CD4-positive, CD25-positive, alpha-beta regulatory T cell (primary cell): ENCODE results near the gene RNF125. TPM values are rescaled to one million over a fixed set of nuclear protein-coding genes. Genes with fewer than 3 reads are reported as not detected.

Experiments used
- ATAC-seq, 2 donors: fragments of 150-1000 bp; cut with Tn5 transposase; one replicate each; pipeline ENCODE4 v1.10.0; 2021; ENCODE audit warnings: low read depth in 2 of 2, moderate number of reproducible peaks in 2 of 2, moderate library complexity in 1 of 2
- DNase-seq, 3 donors: peaks; one replicate each; pipeline versions ENCODE4 v3.0.0 to v3.0.0-alpha.2; 2012 to 2022; ENCODE audit warnings: mixed read lengths in 1 of 3
- H3K27ac ChIP-seq: one replicate; pipeline ENCODE4 v1.7.0; 2013; ENCODE audit warnings: mild to moderate bottlenecking, low read length; ENCODE audit not compliant: insufficient read depth, poor library complexity, severe bottlenecking
- H3K27me3 ChIP-seq: one replicate; pipeline ENCODE4 v1.7.0; 2013; ENCODE audit warnings: low read length; ENCODE audit not compliant: control insufficient read depth, insufficient read depth
- H3K36me3 ChIP-seq: one replicate; pipeline ENCODE4 v1.7.0; 2013; ENCODE audit warnings: mild to moderate bottlenecking, low read length, moderate library complexity; ENCODE audit not compliant: control insufficient read depth, insufficient read depth
- H3K4me1 ChIP-seq: 2 replicates; pipeline ENCODE4 v1.7.0; 2013; ENCODE audit warnings: mild to moderate bottlenecking, low read length; ENCODE audit not compliant: insufficient read depth, control insufficient read depth, poor library complexity, severe bottlenecking
- H3K4me3 ChIP-seq: one replicate; pipeline ENCODE4 v1.7.0; 2013; ENCODE audit warnings: low read depth, mild to moderate bottlenecking, low read length, moderate library complexity
- H3K9me3 ChIP-seq, 2 experiments: 1 replicate in 1 of 2; 2 replicates in 1 of 2; pipeline ENCODE4 v1.7.0; 2013; ENCODE audit warnings: low read length in 2 of 2, mild to moderate bottlenecking in 1 of 2, moderate library complexity in 1 of 2; ENCODE audit not compliant: control insufficient read depth in 2 of 2
- H3K27ac Mint-ChIP-seq, 3 donors: one replicate each; pipeline ENCODE4 v1.8.0; 2020 to 2022; ENCODE audit warnings: mild to moderate bottlenecking in 3 of 3, mixed read lengths in 3 of 3, moderate library complexity in 2 of 3
- H3K27me3 Mint-ChIP-seq: one replicate; pipeline ENCODE4 v1.8.0; 2022; ENCODE audit warnings: mild to moderate bottlenecking, mixed read lengths
- H3K36me3 Mint-ChIP-seq: one replicate; pipeline ENCODE4 v1.8.0; 2020; ENCODE audit warnings: mixed read lengths
- H3K4me1 Mint-ChIP-seq, 4 donors: one replicate each; pipeline ENCODE4 v1.8.0; 2020 to 2022; ENCODE audit warnings: mixed read lengths in 4 of 4, mild to moderate bottlenecking in 1 of 4
- H3K4me3 Mint-ChIP-seq, 4 donors: one replicate each; pipeline ENCODE4 v1.8.0; 2020 to 2022; ENCODE audit warnings: mild to moderate bottlenecking in 4 of 4, mixed read lengths in 4 of 4, moderate library complexity in 3 of 4
- H3K9me3 Mint-ChIP-seq, 7 donors: one replicate each; pipeline ENCODE4 v1.8.0; 2020 to 2022; ENCODE audit warnings: mixed read lengths in 7 of 7, mild to moderate bottlenecking in 3 of 7, moderate library complexity in 2 of 7
- polyA plus RNA-seq, 4 donors: library from polyadenylated mRNA; unstranded; fragments of 300-500 nt; fragmentation: Illumina TruSeq; gene quantifications; one replicate each; pipeline ENCODE4 v1.2.3, GENCODE V29; 2021
- total RNA-seq: library from RNA; stranded (reverse); gene quantifications from one replicate; pipeline ENCODE4 v1.2.3, GENCODE V29; 2022

The RNF125 gene
- 81.7 TPM for total RNA-seq
- 10 to 100 TPM; 50.6 to 70.6 (median 61.5) TPM for polyA plus RNA-seq

- Histone ChIP-seq H3K27ac (peak within 1 kb of the TSS; percentile 87), H3K4me3 (peak within 1 kb of the TSS; percentile 93), H3K4me1 (peaks cover 57% of the 10 kb centered on the region), H3K27me3 (no peaks in the 10 kb centered on the region), H3K9me3 (no peaks in the 10 kb centered on the region), H3K36me3 (peaks cover 1% of the 10 kb centered on the region)
- DNase-seq (peak; percentile 73 to 97 (median 92)), ATAC-seq (peak; percentile 79 to 81)
- Mint-ChIP-seq H3K9me3 (no peaks in the 10 kb centered on the region), H3K4me3 (peak within 1 kb of the TSS; percentile 95 to 100 (median 100)), H3K27ac (peak within 1 kb of the TSS; percentile 99), H3K36me3 (peaks cover 4% of the 10 kb centered on the region), H3K4me1 (peaks cover 27 to 62% (median 48%) of the 10 kb centered on the region in 4 donors), H3K27me3 (peaks cover 5% of the 10 kb centered on the region)
Observed at GRCh38 chr18:32018331-32019250, at the start of gene RNF125. RNF125 (plus strand) TSS chr18:32018825; CDS start chr18:32018864, 39 bp downstream.

- H3K4me3 ChIP-seq, result no peak overlapping the region
- no peak for DNase-seq
Observed at GRCh38 chr18:31970617-31971016, 48.0 kb upstream of the RNF125 start.

GRCh38 chr18:31973929-31974546, 44.6 kb upstream of the RNF125 start:
- Mint-ChIP-seq H3K36me3 (peaks cover 4% of the 10 kb centered on the region), H3K27me3 (no peaks in the 10 kb centered on the region), H3K27ac (no peak overlapping the region), H3K9me3 (peaks cover 1 to 37% (median 11%) of the 10 kb centered on the region in 7 donors), H3K4me1 (peaks cover 0 to 6% (median 0%) of the 10 kb centered on the region in 4 donors), H3K4me3 (no peak overlapping the region)
- peaks cover 19 to 52% of the 10 kb centered on the region in 2 experiments for H3K9me3 ChIP-seq
- DNase-seq (no peak), ATAC-seq (no peak)
- H3K27ac ChIP-seq, result no peak overlapping the region
- H3K4me3 ChIP-seq, result no peak overlapping the region
- no peaks in the 10 kb centered on the region for H3K36me3 ChIP-seq
- H3K27me3 ChIP-seq, result no peaks in the 10 kb centered on the region
- H3K4me1 ChIP-seq, result no peaks in the 10 kb centered on the region

More at GRCh38 chr18:31970617-31971016, 48.0 kb upstream of the RNF125 start:
- Mint-ChIP-seq H3K9me3 (peaks cover 0 to 28% (median 6%) of the 10 kb centered on the region in 7 donors), H3K4me3 (no peak overlapping the region), H3K36me3 (peaks cover 4% of the 10 kb centered on the region), H3K27me3 (no peaks in the 10 kb centered on the region), H3K4me1 (no peaks in the 10 kb centered on the region), H3K27ac (no peak overlapping the region)
- no peaks in the 10 kb centered on the region for H3K27me3 ChIP-seq
- no peaks in the 10 kb centered on the region for H3K4me1 ChIP-seq
- H3K27ac ChIP-seq, result no peak overlapping the region
- H3K36me3 ChIP-seq, result no peaks in the 10 kb centered on the region
- H3K9me3 ChIP-seq, result peaks cover 17 to 36% of the 10 kb centered on the region in 2 experiments
- no peak for ATAC-seq

GRCh38 chr18:31976242-31976641, 42.4 kb upstream of the RNF125 start:
- H3K9me3 ChIP-seq, result peaks cover 22 to 54% of the 10 kb centered on the region in 2 experiments
- Mint-ChIP-seq H3K4me1 (peaks cover 0 to 6% (median 0%) of the 10 kb centered on the region in 4 donors), H3K27me3 (no peaks in the 10 kb centered on the region), H3K36me3 (peaks cover 4% of the 10 kb centered on the region), H3K9me3 (peaks cover 1 to 43% (median 12%) of the 10 kb centered on the region in 7 donors), H3K4me3 (no peak overlapping the region), H3K27ac (no peak overlapping the region)
- H3K36me3 ChIP-seq, result no peaks in the 10 kb centered on the region
- no peak overlapping the region for H3K27ac ChIP-seq
- ATAC-seq (no peak), DNase-seq (no peak)
- H3K4me3 ChIP-seq, result no peak overlapping the region
- no peaks in the 10 kb centered on the region for H3K27me3 ChIP-seq
- H3K4me1 ChIP-seq, result no peaks in the 10 kb centered on the region

GRCh38 chr18:31977270-31977872, 41.3 kb upstream of the RNF125 start:
- Mint-ChIP-seq H3K9me3 (peaks cover 1 to 39% (median 12%) of the 10 kb centered on the region in 7 donors), H3K4me3 (no peak overlapping the region), H3K36me3 (peaks cover 4% of the 10 kb centered on the region), H3K27me3 (no peaks in the 10 kb centered on the region), H3K27ac (no peak overlapping the region), H3K4me1 (peaks cover 0 to 7% (median 0%) of the 10 kb centered on the region in 4 donors)
- peak in 1 of 2 donors; percentile 47 for ATAC-seq
- Histone ChIP-seq H3K4me3 (no peak overlapping the region), H3K4me1 (no peaks in the 10 kb centered on the region), H3K27me3 (no peaks in the 10 kb centered on the region), H3K27ac (no peak overlapping the region), H3K36me3 (no peaks in the 10 kb centered on the region), H3K9me3 (peaks cover 22 to 50% of the 10 kb centered on the region in 2 experiments)
- peak; percentile 8 to 52 (median 32) for DNase-seq

- Mint-ChIP-seq H3K27ac (no peak overlapping the region), H3K27me3 (no peaks in the 10 kb centered on the region), H3K4me3 (no peak overlapping the region), H3K4me1 (peaks cover 5 to 18% (median 8%) of the 10 kb centered on the region in 4 donors), H3K36me3 (peaks cover 4% of the 10 kb centered on the region), H3K9me3 (peaks cover 1 to 35% (median 12%) of the 10 kb centered on the region in 7 donors)
- ATAC-seq (no peak), DNase-seq (no peak)
- H3K9me3 ChIP-seq, result peaks cover 19 to 38% of the 10 kb centered on the region in 2 experiments
- H3K4me3 ChIP-seq, result no peak overlapping the region
- no peaks in the 10 kb centered on the region for H3K36me3 ChIP-seq
- H3K4me1 ChIP-seq, result peaks cover 3% of the 10 kb centered on the region
- H3K27me3 ChIP-seq, result no peaks in the 10 kb centered on the region
- H3K27ac ChIP-seq, result no peak overlapping the region
Observed at GRCh38 chr18:31978616-31979015, 40.0 kb upstream of the RNF125 start.

- H3K27me3 Mint-ChIP-seq, result peaks cover 2% of the 10 kb centered on the region
- no peak overlapping the region for H3K4me3 ChIP-seq
- no peak overlapping the region for H3K27ac ChIP-seq
- H3K36me3 Mint-ChIP-seq, result no peaks in the 10 kb centered on the region
- no peak overlapping the region for H3K4me3 Mint-ChIP-seq
- no peaks in the 10 kb centered on the region for H3K36me3 ChIP-seq
- DNase-seq (no peak), ATAC-seq (no peak)
- peaks cover 9 to 27% of the 10 kb centered on the region in 2 experiments for H3K9me3 ChIP-seq
- H3K4me1 ChIP-seq, result peaks cover 14% of the 10 kb centered on the region
- no peaks in the 10 kb centered on the region for H3K27me3 ChIP-seq
- H3K4me1 Mint-ChIP-seq, result peaks cover 11 to 24% (median 18%) of the 10 kb centered on the region in 4 donors
- H3K27ac Mint-ChIP-seq, result no peak overlapping the region
- peaks cover 0 to 24% (median 4%) of the 10 kb centered on the region in 7 donors for H3K9me3 Mint-ChIP-seq
Observed at GRCh38 chr18:31979714-31980113, 38.9 kb upstream of the RNF125 start.
